Mucosa of rectum (tissue), 2 donors: ENCODE data around the gene ORC3.

Experiments used
- H3K27ac ChIP-seq, 2 donors: one replicate each; pipeline ENCODE4 v1.7.0; 2013; ENCODE audit warnings: inconsistent platforms in 2 of 2, low read depth in 2 of 2, low read length in 2 of 2
- H3K27me3 ChIP-seq, 2 donors: one replicate each; pipeline ENCODE4 v1.7.0; 2013; ENCODE audit warnings: low read length in 2 of 2; ENCODE audit not compliant: control insufficient read depth in 2 of 2, insufficient read depth in 2 of 2
- H3K36me3 ChIP-seq, 2 donors: one replicate each; pipeline ENCODE4 v1.7.0; 2013; ENCODE audit warnings: low read length in 2 of 2; ENCODE audit not compliant: control insufficient read depth in 2 of 2, insufficient read depth in 2 of 2
- H3K4me1 ChIP-seq, 2 donors: one replicate each; pipeline ENCODE4 v1.7.0; 2013; ENCODE audit warnings: low read length in 2 of 2, mild to moderate bottlenecking in 1 of 2; ENCODE audit not compliant: control insufficient read depth in 2 of 2, insufficient read depth in 2 of 2
- H3K4me3 ChIP-seq, 2 donors: one replicate each; pipeline ENCODE4 v1.7.0; 2013; ENCODE audit warnings: low read length in 2 of 2
- H3K9ac ChIP-seq, 2 donors: one replicate each; pipeline ENCODE4 v1.7.0; 2013; ENCODE audit warnings: low read length in 2 of 2, low read depth in 1 of 2, mild to moderate bottlenecking in 1 of 2
- H3K9me3 ChIP-seq, 2 donors: one replicate each; pipeline ENCODE4 v1.7.0; 2013; ENCODE audit warnings: low read length in 2 of 2; ENCODE audit not compliant: control insufficient read depth in 2 of 2
- donor health status: healthy.
- donor health status: Normal muscosa, but diverticular disease.

Gene ORC3

DNA sequence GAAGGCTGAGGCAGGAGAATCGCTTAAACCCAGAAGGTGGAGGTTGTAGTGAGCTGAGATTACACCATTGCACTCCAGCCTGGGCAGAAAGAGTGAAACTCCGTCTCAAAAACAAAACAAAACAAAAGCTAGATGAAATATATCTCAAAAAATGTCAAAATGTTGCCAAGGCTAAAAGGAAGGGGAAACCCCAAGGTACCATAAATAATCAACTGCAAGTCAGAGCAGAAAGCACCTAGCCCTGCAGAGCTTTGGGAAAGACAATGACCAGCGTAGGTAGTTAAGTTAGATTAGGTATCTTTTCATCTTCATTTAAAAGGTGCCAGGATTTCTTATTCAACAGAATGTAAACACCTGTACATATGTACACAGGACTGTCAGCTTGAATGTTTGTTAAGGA is 79.1 kb downstream of the ORC3 start:
- H3K4me3 ChIP-seq = no peak overlapping the region
- no peaks in the 10 kb centered on the region for H3K4me1 ChIP-seq
- no peak overlapping the region for H3K27ac ChIP-seq
- no peaks in the 10 kb centered on the region for H3K27me3 ChIP-seq
- H3K36me3 ChIP-seq = peaks cover 2 to 12% of the 10 kb centered on the region in 2 donors
- H3K9ac ChIP-seq = no peak overlapping the region
- no peaks in the 10 kb centered on the region for H3K9me3 ChIP-seq

DNA sequence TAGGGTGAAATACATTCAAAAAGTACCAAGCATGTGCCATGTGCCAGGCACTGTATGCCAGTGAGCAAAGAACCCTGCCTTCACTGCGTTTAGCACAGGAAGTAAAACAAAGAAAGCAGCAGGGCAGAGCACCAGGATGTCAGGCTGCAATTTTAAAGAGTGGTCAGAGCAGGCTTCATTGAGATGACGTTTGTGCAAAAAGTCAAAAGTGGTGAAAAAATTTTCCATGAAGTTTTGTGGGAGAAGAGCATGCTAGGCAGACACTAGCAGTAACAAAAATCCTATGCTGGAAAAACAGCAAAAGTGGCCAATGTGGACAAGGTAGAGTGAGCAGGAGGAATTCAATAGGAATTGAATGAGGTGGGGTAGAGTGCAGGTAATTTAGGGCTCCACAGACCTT is 80.8 kb downstream of the ORC3 start:
- no peak overlapping the region for H3K4me3 ChIP-seq
- H3K27me3 ChIP-seq = no peaks in the 10 kb centered on the region
- H3K9ac ChIP-seq = no peak overlapping the region
- H3K27ac ChIP-seq = no peak overlapping the region
- H3K36me3 ChIP-seq = peaks cover 12 to 20% of the 10 kb centered on the region in 2 donors
- no peaks in the 10 kb centered on the region for H3K9me3 ChIP-seq
- no peaks in the 10 kb centered on the region for H3K4me1 ChIP-seq

DNA sequence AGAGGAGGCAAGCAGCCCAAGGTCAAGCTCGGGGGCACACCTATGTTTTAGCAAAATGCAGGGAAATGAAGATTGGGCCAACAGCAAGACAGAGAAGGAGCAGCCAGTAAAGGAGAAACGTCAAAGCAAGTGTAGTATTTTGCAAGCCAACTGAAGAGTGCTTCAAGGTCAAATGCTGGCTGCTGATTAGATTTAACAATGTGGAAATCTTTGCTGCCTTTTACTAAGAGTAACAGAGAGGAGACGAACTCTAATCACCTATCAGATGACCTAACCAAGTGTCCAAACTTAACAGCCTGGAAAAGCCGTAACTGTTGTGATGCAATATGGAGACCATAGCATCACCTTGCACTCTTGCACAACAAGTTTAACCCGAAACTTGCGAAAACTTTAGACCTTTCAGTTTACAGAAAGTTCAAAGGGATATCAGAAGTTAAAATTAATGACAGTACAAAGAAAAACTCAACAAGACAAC is 81.7 kb downstream of the ORC3 start:
- Histone ChIP-seq H3K9me3 (no peaks in the 10 kb centered on the region), H3K27ac (no peak overlapping the region), H3K9ac (no peak overlapping the region), H3K27me3 (no peaks in the 10 kb centered on the region), H3K4me3 (no peak overlapping the region), H3K36me3 (peaks cover 15 to 23% of the 10 kb centered on the region in 2 donors), H3K4me1 (no peaks in the 10 kb centered on the region)

DNA sequence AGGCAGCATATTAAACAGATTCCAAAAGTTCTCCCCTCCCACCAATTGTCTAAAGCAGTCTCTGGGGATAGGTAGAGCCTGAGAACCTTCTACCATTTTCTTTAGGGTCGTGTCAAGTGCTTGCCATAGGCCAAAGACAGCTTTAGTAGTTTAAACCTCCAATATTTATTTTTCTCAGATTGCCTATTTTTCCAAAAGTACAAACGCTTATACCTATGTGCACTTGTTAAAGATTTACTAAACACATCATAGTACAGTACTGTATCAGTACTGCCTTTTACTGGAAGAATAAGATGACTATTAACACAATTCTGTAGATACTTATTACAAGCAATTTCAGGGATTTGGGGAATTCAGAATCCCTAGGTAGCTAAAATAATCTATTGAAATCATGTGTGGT is 82.7 kb downstream of the ORC3 start:
- H3K9me3 ChIP-seq = no peaks in the 10 kb centered on the region
- H3K4me3 ChIP-seq = no peak overlapping the region
- H3K4me1 ChIP-seq = no peaks in the 10 kb centered on the region
- no peak overlapping the region for H3K27ac ChIP-seq
- H3K9ac ChIP-seq = no peak overlapping the region
- H3K36me3 ChIP-seq = peaks cover 23 to 27% of the 10 kb centered on the region in 2 donors
- no peaks in the 10 kb centered on the region for H3K27me3 ChIP-seq

DNA sequence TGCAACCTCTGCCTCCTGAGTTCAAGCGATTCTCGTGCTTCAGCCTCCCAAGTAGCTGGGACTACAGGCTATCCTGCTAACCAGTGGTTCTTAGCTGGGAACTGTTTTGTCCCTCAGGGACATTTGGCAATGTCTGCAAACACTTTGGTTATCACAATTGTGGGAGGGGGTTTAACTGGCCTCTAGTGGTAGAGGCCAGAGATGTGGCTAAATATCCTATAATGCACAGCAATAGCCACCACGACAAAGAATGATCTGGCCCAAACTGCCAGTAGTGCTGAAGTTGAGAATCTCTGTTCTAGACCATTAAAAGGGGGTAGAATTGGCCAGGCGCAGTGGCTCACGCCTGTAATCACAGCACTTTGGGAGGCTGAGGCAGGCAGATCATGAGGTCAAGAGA is 83.3 kb downstream of the ORC3 start:
- Histone ChIP-seq H3K4me3 (no peak overlapping the region), H3K27ac (no peak overlapping the region), H3K27me3 (no peaks in the 10 kb centered on the region), H3K4me1 (no peaks in the 10 kb centered on the region), H3K9ac (no peak overlapping the region), H3K36me3 (peaks cover 24 to 29% of the 10 kb centered on the region in 2 donors), H3K9me3 (no peaks in the 10 kb centered on the region)

DNA sequence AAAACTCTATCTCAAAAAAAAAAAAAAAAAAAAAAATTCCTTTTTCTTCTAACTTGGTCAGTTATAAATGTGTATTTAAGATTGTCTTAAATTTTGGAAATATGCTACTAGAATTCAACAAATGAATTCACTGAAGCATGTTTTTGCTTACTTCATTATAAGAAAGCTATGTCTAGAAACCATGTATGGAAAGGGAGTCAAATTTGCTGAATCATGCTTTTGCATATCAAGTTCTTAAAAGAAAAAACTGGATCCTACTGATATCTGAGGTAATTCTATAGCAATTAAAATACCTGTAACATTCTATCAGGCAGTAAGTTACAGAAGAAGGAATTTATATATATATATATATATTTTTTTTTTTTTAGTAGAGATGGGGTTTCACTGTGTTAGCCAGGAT is 84.4 kb downstream of the ORC3 start:
- no peak overlapping the region for H3K9ac ChIP-seq
- peaks cover 29% of the 10 kb centered on the region in 2 donors for H3K36me3 ChIP-seq
- no peak overlapping the region for H3K27ac ChIP-seq
- no peak overlapping the region for H3K4me3 ChIP-seq
- H3K27me3 ChIP-seq = no peaks in the 10 kb centered on the region
- H3K4me1 ChIP-seq = no peaks in the 10 kb centered on the region
- H3K9me3 ChIP-seq = no peaks in the 10 kb centered on the region

DNA sequence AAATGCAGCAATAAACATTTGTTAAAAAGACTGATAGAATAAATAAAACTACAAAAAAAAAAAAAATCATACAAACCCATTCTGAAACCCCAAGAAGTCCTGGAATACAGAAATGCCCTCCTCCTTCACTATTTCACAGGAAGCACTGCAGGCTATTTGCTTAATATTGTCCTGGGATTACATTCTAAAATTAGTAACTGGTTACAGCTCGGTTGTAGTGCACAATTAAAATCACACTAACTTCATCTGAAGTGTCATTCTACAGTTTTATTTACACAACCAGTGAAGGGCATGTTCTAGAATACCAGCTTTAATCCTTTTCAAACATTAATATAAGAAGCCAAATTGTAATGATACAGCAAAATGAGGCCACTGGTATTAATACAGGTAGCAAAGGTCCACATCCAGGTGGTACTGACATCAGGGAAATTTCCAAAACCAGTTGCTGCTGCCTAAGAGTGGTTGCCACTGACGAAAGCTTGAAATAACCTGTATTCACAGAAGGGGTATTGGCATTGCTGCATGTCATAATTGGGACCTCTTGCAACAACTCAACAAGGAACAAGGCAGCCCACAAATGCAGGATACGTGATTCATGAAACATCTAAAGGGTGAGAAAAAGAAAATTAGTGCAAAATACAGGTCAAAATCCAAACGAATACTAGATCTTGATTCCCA is 85.2 kb downstream of the ORC3 start:
- H3K27me3 ChIP-seq = no peaks in the 10 kb centered on the region
- H3K36me3 ChIP-seq = peaks cover 29 to 32% of the 10 kb centered on the region in 2 donors
- H3K9me3 ChIP-seq = no peaks in the 10 kb centered on the region
- no peak overlapping the region for H3K4me3 ChIP-seq
- H3K9ac ChIP-seq = no peak overlapping the region
- no peaks in the 10 kb centered on the region for H3K4me1 ChIP-seq
- H3K27ac ChIP-seq = no peak overlapping the region

DNA sequence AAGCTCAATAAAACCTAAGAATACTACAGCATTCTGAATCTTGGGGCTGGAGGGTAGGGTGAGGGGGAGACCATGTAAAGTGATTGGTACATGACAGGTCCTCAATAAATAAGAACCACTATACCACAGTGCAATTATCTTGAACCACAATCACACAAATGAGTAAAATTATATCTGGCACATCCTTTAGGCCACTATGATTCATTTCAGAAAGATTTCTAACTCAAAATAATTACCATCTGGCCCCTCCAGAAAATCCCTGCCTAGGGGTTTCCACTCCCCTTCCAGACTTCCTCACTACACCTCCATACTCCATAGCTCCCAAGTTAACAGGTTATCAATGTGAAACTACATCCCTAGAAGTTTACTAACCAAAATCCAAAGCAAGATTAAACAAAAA is 92.4 kb downstream of the ORC3 start:
- no peaks in the 10 kb centered on the region for H3K4me1 ChIP-seq
- H3K36me3 ChIP-seq = peaks cover 7 to 12% of the 10 kb centered on the region in 2 donors
- H3K9me3 ChIP-seq = no peaks in the 10 kb centered on the region
- H3K4me3 ChIP-seq = no peak overlapping the region
- H3K27me3 ChIP-seq = no peaks in the 10 kb centered on the region
- no peak overlapping the region for H3K9ac ChIP-seq
- H3K27ac ChIP-seq = no peak overlapping the region

DNA sequence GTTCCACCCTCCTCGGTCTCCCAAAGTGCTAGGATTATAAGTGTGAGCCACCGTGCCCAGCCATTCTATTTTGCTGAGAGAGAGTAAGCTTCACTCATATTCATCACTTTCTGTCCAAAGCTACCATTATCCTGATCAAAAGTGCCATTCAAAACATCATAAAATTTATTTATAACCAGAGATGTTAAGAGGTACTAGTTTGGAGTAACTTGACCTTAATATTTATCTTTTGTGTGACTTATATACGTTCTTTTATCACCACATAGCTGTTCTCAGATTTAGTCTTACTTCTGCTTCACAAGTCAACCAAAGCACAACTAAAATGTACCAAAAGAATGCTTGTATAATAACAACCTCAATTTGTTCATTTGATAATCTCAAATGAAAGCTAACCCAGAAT is 94.0 kb downstream of the ORC3 start:
- Histone ChIP-seq H3K4me3 (no peak overlapping the region), H3K27me3 (no peaks in the 10 kb centered on the region), H3K4me1 (no peaks in the 10 kb centered on the region), H3K36me3 (peaks cover 2 to 6% of the 10 kb centered on the region in 2 donors), H3K9ac (no peak overlapping the region), H3K9me3 (no peaks in the 10 kb centered on the region), H3K27ac (no peak overlapping the region)

DNA sequence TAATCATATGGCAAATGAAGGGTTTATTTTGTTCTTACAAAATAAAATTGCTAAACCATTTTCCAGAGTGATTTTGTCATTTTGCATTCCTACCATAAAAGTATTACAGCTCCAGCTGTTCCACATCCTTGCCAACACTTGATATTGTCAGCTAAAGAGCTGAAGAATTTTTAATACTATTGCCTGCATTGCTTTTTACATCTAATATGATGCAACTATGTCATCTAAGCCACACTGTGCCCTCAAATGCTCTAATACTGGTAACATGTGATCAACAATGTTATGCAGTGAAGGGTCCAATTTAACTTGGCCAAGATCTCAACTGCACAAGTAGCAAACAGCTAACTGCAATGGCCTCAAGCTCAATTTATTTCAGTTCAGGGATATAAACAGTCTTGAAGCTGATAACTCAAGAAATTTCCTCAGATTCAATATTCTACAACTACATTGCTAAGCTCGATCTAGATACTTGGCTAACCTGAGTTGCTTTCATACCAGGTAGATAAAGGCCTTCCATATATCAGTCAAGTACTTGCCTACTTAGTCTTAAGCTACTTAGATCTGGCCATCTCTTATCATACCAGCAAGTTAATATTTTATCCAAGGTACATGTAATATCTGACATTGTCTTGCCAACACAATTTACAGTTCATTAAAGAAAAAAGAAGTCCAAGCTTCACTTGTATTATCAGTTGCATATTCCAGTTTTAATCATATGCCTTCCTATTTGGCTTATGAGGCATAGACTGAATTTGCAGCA is 95.1 kb downstream of the ORC3 start:
- no peaks in the 10 kb centered on the region for H3K9me3 ChIP-seq
- no peak overlapping the region for H3K9ac ChIP-seq
- no peaks in the 10 kb centered on the region for H3K27me3 ChIP-seq
- H3K27ac ChIP-seq = no peak overlapping the region
- H3K4me3 ChIP-seq = no peak overlapping the region
- H3K36me3 ChIP-seq = peaks cover 0 to 4% of the 10 kb centered on the region in 2 donors
- H3K4me1 ChIP-seq = peaks cover 0 to 4% of the 10 kb centered on the region in 2 donors
